ENCODE measurements around the gene SUV39H1. TPM values are rescaled to one million over a fixed set of nuclear protein-coding genes. Genes with fewer than 3 reads are reported as not detected.

Gene SUV39H1
- total and polyA plus RNA-seq, 9 of the 15 experiments (the other 6 are each of a cell fraction or from before 2014, with no cell fraction given), result 4.7 to 34.7 (median 17.9) TPM

GRCh38 chrX:48696301-48696908, at the start of gene SUV39H1 (continued):
- TF ChIP-seq, protein P1, sequence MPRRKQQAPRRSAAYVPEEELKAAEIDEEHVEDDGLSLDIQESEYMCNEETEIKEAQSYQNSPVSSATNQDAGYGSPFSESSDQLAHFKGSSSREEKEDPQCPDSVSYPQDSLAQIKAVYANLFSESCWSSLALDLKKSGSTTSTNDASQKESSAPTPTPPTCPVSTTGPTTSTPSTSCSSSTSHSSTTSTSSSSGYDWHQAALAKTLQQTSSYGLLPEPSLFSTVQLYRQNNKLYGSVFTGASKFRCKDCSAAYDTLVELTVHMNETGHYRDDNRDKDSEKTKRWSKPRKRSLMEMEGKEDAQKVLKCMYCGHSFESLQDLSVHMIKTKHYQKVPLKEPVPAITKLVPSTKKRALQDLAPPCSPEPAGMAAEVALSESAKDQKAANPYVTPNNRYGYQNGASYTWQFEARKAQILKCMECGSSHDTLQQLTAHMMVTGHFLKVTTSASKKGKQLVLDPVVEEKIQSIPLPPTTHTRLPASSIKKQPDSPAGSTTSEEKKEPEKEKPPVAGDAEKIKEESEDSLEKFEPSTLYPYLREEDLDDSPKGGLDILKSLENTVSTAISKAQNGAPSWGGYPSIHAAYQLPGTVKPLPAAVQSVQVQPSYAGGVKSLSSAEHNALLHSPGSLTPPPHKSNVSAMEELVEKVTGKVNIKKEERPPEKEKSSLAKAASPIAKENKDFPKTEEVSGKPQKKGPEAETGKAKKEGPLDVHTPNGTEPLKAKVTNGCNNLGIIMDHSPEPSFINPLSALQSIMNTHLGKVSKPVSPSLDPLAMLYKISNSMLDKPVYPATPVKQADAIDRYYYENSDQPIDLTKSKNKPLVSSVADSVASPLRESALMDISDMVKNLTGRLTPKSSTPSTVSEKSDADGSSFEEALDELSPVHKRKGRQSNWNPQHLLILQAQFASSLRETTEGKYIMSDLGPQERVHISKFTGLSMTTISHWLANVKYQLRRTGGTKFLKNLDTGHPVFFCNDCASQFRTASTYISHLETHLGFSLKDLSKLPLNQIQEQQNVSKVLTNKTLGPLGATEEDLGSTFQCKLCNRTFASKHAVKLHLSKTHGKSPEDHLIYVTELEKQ (CRISPR knock-in tag; IDR thresholded peaks at IDR 0.05), result no peak
- no peak for TF ChIP-seq RFX7 (CRISPR knock-in tag; IDR thresholded peaks at IDR 0.05)
- TF ChIP-seq ZNF780A (CRISPR knock-in tag; IDR thresholded peaks at IDR 0.05), result no peak
- no peak for TF ChIP-seq PTBP1 (IDR thresholded peaks at IDR 0.05; ENCODE audit: low read depth, low read length)
- no peak for TF ChIP-seq ZNF134 (CRISPR knock-in tag; conservative IDR thresholded peaks at IDR 0.05)
- TF ChIP-seq TEAD4 (IDR thresholded peaks at IDR 0.05; ENCODE audit: low read length), result peak; percentile 90
- TF ChIP-seq TEAD4 (CRISPR knock-in tag; IDR thresholded peaks at IDR 0.05; ENCODE audit: borderline replicate concordance), result no peak
- no peak for TF ChIP-seq NR3C1 (CRISPR knock-in tag; IDR thresholded peaks at IDR 0.05)
- TF ChIP-seq POLR2AphosphoS5 (IDR thresholded peaks at IDR 0.05; ENCODE audit: control insufficient read depth, insufficient read depth, low read depth, low read length), result peak; percentile 75
- TF ChIP-seq ZNF133 (CRISPR knock-in tag; IDR thresholded peaks at IDR 0.05), result no peak
- TF ChIP-seq CBX3 (IDR thresholded peaks at IDR 0.05; ENCODE audit: borderline replicate concordance in 1 of 2, low read length in 2 of 2), result no peak
- peak; percentile 94 for TF ChIP-seq CBFA2T2 (conservative IDR thresholded peaks at IDR 0.05)
- TF ChIP-seq FOXK2 (conservative IDR thresholded peaks at IDR 0.05 in 1 of 2, IDR thresholded peaks at IDR 0.05 in 1 of 2; ENCODE audit: low read depth in 2 of 2), result no peak
- TF ChIP-seq CSDE1 (IDR thresholded peaks at IDR 0.05), result no peak
- TF ChIP-seq PBX2 (CRISPR knock-in tag; IDR thresholded peaks at IDR 0.05; ENCODE audit: low read depth), result peak; percentile 66
- TF ChIP-seq PBX2 (tag; conservative IDR thresholded peaks at IDR 0.05; ENCODE audit: low read depth), result peak; percentile 86
- TF ChIP-seq KAT8 (IDR thresholded peaks at IDR 0.05; ENCODE audit: low read depth), result no peak
- TF ChIP-seq ATF2 (CRISPR knock-in tag; IDR thresholded peaks at IDR 0.05), result no peak
- TF ChIP-seq ZFX (CRISPR knock-in tag; IDR thresholded peaks at IDR 0.05), result peak; percentile 81
- TF ChIP-seq ZSCAN32 (CRISPR knock-in tag; IDR thresholded peaks at IDR 0.05), result no peak

Data from K562 (cell line).